Subcutaneous abdominal adipose tissue (tissue), 5 donors: ENCODE measurements around the gene GMDS.
A peak's percentile ranks its signal among the peaks of the same experiment; 100 is the strongest.

Source experiments
- H3K27ac ChIP-seq: one replicate; pipeline ENCODE4 v1.7.0; 2013; ENCODE audit warnings: low read depth, mild to moderate bottlenecking, inconsistent platforms, low read length, moderate library complexity
- H3K27me3 ChIP-seq, 5 donors: one replicate each; pipeline ENCODE4 v1.7.0; 2013; ENCODE audit warnings: low read length in 5 of 5, inconsistent platforms in 1 of 5; ENCODE audit not compliant: control insufficient read depth in 5 of 5, insufficient read depth in 4 of 5
- H3K36me3 ChIP-seq, 5 donors: one replicate each; pipeline ENCODE4 v1.7.0; 2013; ENCODE audit warnings: low read length in 5 of 5; ENCODE audit not compliant: control insufficient read depth in 5 of 5, insufficient read depth in 5 of 5
- H3K4me1 ChIP-seq, 5 donors: one replicate each; pipeline ENCODE4 v1.7.0; 2013; ENCODE audit warnings: low read length in 5 of 5, mild to moderate bottlenecking in 3 of 5, moderate library complexity in 1 of 5; ENCODE audit not compliant: control insufficient read depth in 5 of 5, insufficient read depth in 5 of 5
- H3K4me3 ChIP-seq, 5 donors: one replicate each; pipeline ENCODE4 v1.7.0; 2013; ENCODE audit warnings: low read length in 5 of 5, low read depth in 1 of 5
- H3K9ac ChIP-seq, 5 donors: one replicate each; pipeline ENCODE4 v1.7.0; 2013; ENCODE audit warnings: low read length in 5 of 5, mild to moderate bottlenecking in 4 of 5, moderate library complexity in 3 of 5
- H3K9me3 ChIP-seq, 5 donors: one replicate each; pipeline ENCODE4 v1.7.0; 2013; ENCODE audit warnings: low read length in 5 of 5; ENCODE audit not compliant: control insufficient read depth in 5 of 5
- donor health status: healthy.
- donor health status: healthy.
- donor health status: healthy.
- donor health status: healthy.
- donor health status: healthy.

GMDS gene

GRCh38 chr6:1621070-1621701 lies 624.2 kb downstream of the GMDS start:
- H3K27me3 ChIP-seq: peaks cover 8 to 38% (median 33%) of the 10 kb centered on the region in 5 donors
- no peak overlapping the region for H3K4me3 ChIP-seq
- H3K27ac ChIP-seq: no peak overlapping the region

DNA sequence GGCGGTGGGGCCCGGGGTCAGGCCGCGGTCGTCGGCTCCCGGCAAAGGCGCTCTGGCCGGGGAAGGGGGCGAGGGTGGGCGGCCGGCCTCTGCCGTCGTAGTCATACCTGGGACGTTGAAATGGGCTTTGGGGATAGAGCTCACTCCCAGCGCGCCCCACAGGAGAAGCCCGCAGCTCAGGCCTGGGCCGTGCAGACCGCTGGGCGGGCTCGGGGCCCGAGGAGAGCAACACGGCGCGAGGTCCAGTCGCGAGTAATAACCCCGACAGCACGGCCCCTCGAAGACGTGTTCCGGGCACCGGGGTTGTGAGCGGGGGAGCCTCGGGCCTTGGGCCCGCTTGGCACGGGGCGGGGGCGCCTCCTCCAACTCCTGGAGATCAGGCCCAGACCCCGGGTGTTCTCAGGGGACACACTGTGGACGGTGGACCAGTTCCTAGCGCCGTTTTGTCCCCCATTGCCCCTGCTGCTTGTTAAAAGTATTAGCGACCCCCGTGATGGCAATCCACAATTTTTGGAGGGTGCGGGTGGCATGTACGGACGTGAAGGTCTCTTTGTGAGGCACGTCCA lies 624.8 kb downstream of the GMDS start:
- Histone ChIP-seq H3K27me3 (peaks cover 8 to 37% (median 30%) of the 10 kb centered on the region in 5 donors), H3K4me3 (peak overlapping the region in 1 of 5 donors; percentile 60), H3K9me3 (no peaks in the 10 kb centered on the region), H3K9ac (no peak overlapping the region), H3K27ac (no peak overlapping the region), H3K36me3 (no peaks in the 10 kb centered on the region), H3K4me1 (peaks cover 0 to 32% (median 23%) of the 10 kb centered on the region in 5 donors)

More at GRCh38 chr6:1621070-1621701, 624.2 kb downstream of the GMDS start:
- Histone ChIP-seq H3K9me3 (no peaks in the 10 kb centered on the region), H3K36me3 (no peaks in the 10 kb centered on the region), H3K9ac (no peak overlapping the region), H3K4me1 (peaks cover 0 to 35% (median 23%) of the 10 kb centered on the region in 5 donors)

DNA sequence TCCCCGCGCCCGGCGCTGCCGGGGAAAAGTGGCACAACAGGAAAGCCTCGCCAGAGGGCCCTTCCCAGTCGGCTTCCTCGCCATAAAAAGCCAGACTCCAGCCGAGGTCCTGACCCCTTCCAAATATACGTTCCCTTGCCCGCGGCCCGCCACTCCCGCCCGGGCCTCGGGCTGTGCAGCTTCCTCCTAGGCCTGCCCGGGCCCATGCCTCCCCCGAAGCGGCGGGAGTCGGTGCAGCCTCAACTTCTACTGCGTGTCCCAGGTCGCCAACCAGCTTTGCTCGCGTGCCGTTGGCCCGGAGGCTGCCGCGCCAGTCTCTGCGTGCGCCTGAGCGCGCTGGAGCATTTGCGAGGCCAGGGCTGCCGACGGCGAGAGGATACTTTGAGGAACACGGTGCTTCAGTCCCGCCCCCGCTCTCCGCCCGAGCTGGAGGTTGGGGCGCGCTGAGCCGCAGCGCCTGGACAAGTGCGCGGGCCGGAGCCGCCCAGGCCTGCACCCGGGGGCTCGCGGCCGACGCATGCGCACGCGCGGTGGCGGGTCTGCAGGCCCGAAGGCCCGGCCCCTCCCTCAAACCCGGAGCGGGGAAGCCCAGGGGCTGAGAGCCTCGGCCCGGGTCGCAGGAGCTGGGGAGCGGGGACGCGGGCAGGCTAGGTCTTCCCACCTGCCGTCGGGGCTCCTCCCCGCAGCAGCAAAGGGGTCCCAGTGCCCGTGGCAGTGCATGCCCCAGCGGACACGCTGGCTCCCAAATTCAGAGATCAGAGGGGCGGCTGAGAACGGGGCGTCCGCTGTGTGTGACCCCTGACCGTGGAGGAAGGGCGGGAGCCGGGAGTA lies 625.5 kb downstream of the GMDS start:
- H3K27me3 ChIP-seq: peaks cover 8 to 34% (median 30%) of the 10 kb centered on the region in 5 donors
- H3K4me1 ChIP-seq: peaks cover 0 to 27% (median 20%) of the 10 kb centered on the region in 5 donors
- no peaks in the 10 kb centered on the region for H3K36me3 ChIP-seq
- no peaks in the 10 kb centered on the region for H3K9me3 ChIP-seq
- no peak overlapping the region for H3K9ac ChIP-seq
- H3K4me3 ChIP-seq: peak overlapping the region in 3 of 5 donors; percentile 33 to 60 (median 43)
- no peak overlapping the region for H3K27ac ChIP-seq

GRCh38 chr6:1619098-1619672 lies 626.2 kb downstream of the GMDS start:
- Histone ChIP-seq H3K4me3 (no peak overlapping the region), H3K9me3 (no peaks in the 10 kb centered on the region), H3K27ac (no peak overlapping the region), H3K9ac (no peak overlapping the region), H3K4me1 (peaks cover 0 to 23% (median 13%) of the 10 kb centered on the region in 5 donors), H3K27me3 (peaks cover 8 to 35% (median 32%) of the 10 kb centered on the region in 5 donors), H3K36me3 (no peaks in the 10 kb centered on the region)

DNA sequence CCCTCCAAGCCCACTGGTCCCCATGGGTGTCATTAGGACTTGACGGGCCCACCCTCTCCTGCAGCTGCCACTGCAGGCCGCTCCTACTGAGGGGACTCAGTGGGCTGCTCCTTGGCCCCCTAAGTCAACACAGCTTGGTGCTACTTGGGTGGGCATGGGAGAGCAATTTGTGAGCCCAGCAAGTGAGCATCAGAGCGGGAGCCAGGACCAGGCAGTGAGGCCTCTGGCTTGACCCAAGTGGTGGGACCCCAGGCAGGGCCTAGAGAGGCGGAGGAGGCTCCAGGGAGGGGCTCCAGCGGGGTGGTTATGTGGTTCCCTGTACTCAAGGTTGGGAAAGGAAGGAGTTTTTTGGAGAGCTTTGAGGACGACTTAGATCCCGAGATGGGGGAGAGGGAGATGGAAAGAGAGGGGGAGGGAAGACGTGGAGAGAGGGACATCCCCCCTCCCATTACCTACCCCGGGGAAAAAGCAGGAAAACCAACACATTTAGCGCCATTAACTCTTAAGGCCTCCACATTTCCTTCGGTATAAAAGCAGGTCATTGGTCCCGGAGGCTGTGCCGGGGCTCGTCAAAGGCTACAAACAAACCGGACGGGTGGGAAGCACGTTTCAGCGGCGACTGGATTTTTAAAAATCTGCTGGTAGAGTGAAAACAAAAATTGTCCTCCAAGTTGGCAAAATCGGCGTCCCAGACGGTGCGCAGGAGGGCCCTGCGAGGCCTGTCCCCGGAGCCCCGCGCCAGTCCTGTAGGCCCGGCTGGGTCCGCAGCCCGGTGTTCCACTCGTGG lies 626.9 kb downstream of the GMDS start:
- H3K9me3 ChIP-seq: no peaks in the 10 kb centered on the region
- no peak overlapping the region for H3K4me3 ChIP-seq
- H3K36me3 ChIP-seq: no peaks in the 10 kb centered on the region
- no peak overlapping the region for H3K27ac ChIP-seq
- peaks cover 0 to 27% (median 15%) of the 10 kb centered on the region in 5 donors for H3K4me1 ChIP-seq
- no peak overlapping the region for H3K9ac ChIP-seq
- peaks cover 8 to 38% (median 29%) of the 10 kb centered on the region in 5 donors for H3K27me3 ChIP-seq

GRCh38 chr6:1617466-1618310 lies 627.7 kb downstream of the GMDS start:
- no peaks in the 10 kb centered on the region for H3K9me3 ChIP-seq
- no peak overlapping the region for H3K4me3 ChIP-seq
- H3K27me3 ChIP-seq: peaks cover 8 to 46% (median 32%) of the 10 kb centered on the region in 5 donors

GRCh38 chr6:1616701-1617463 lies 628.5 kb downstream of the GMDS start:
- Histone ChIP-seq H3K9me3 (no peaks in the 10 kb centered on the region), H3K27me3 (peaks cover 8 to 49% (median 38%) of the 10 kb centered on the region in 5 donors), H3K4me1 (peaks cover 1 to 35% (median 24%) of the 10 kb centered on the region in 5 donors), H3K27ac (no peak overlapping the region), H3K36me3 (no peaks in the 10 kb centered on the region), H3K4me3 (no peak overlapping the region), H3K9ac (no peak overlapping the region)

More at GRCh38 chr6:1617466-1618310, 627.7 kb downstream of the GMDS start:
- no peak overlapping the region for H3K9ac ChIP-seq
- no peak overlapping the region for H3K27ac ChIP-seq
- no peaks in the 10 kb centered on the region for H3K36me3 ChIP-seq
- peaks cover 0 to 28% (median 16%) of the 10 kb centered on the region in 5 donors for H3K4me1 ChIP-seq

DNA sequence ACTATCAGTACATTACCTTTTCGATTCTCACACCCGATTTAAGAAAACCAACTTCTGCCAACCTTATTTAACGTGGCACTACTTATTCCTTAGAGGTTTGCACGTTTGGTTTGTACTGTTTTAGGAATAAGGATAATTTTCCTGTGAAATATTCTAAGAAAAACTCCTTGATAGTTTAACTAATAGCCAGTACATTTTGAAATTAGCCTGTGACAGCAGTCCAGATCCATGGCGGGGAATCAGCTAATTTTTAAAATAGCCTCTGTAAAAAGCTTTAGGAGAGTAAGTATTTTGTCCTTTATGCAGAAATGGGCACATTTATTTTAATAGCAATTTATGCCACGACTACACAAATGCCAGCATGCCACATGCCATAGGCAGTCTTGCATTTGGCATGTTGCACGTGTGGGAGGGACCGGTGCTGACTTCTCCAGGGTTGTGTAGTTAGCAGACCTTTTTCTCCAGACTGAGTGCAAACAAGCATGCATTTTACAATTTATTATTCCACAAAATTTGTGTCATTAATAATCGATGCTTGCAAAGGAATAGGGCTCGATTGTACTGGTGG lies 629.5 kb downstream of the GMDS start:
- Histone ChIP-seq H3K4me1 (peaks cover 1 to 39% (median 27%) of the 10 kb centered on the region in 5 donors), H3K27me3 (peaks cover 8 to 49% (median 34%) of the 10 kb centered on the region in 5 donors), H3K27ac (no peak overlapping the region), H3K4me3 (no peak overlapping the region), H3K36me3 (no peaks in the 10 kb centered on the region), H3K9ac (no peak overlapping the region), H3K9me3 (no peaks in the 10 kb centered on the region)
